Central memory CD8-positive, alpha-beta T cell (primary cell): ENCODE data around the gene CMTM7.

Experiments
- ATAC-seq: fragments of 150-1000 bp; cut with Tn5 transposase; replicated peaks from 2 replicates; pipeline ENCODE4 v1.10.0; 2022; ENCODE audit warnings: mild to moderate bottlenecking, moderate FRiP score, moderate number of reproducible peaks; ENCODE audit not compliant: poor library complexity, severe bottlenecking; ENCODE audit errors: extremely low read depth
- DNase-seq, 2 donors: peaks; one replicate each; pipeline ENCODE4 v3.0.0; 2021; ENCODE audit warnings: low spot score in 2 of 2
- H3K27ac Mint-ChIP-seq: one replicate; pipeline ENCODE4 v1.8.0; 2022; ENCODE audit warnings: low read depth, mild to moderate bottlenecking, moderate library complexity, mixed read lengths
- H3K27me3 Mint-ChIP-seq: one replicate; pipeline ENCODE4 v1.8.0; 2022; ENCODE audit warnings: mixed read lengths
- H3K36me3 Mint-ChIP-seq: one replicate; pipeline ENCODE4 v1.8.0; 2022; ENCODE audit warnings: mild to moderate bottlenecking, moderate library complexity, mixed read lengths; ENCODE audit not compliant: insufficient read depth
- H3K4me1 Mint-ChIP-seq: one replicate; pipeline ENCODE4 v1.8.0; 2022; ENCODE audit warnings: mixed read lengths
- H3K4me3 Mint-ChIP-seq: one replicate; pipeline ENCODE4 v1.8.0; 2022; ENCODE audit warnings: mild to moderate bottlenecking, moderate library complexity, mixed read lengths
- H3K9me3 Mint-ChIP-seq: one replicate; pipeline ENCODE4 v1.8.0; 2022; ENCODE audit warnings: mixed read lengths

The CMTM7 gene

DNA sequence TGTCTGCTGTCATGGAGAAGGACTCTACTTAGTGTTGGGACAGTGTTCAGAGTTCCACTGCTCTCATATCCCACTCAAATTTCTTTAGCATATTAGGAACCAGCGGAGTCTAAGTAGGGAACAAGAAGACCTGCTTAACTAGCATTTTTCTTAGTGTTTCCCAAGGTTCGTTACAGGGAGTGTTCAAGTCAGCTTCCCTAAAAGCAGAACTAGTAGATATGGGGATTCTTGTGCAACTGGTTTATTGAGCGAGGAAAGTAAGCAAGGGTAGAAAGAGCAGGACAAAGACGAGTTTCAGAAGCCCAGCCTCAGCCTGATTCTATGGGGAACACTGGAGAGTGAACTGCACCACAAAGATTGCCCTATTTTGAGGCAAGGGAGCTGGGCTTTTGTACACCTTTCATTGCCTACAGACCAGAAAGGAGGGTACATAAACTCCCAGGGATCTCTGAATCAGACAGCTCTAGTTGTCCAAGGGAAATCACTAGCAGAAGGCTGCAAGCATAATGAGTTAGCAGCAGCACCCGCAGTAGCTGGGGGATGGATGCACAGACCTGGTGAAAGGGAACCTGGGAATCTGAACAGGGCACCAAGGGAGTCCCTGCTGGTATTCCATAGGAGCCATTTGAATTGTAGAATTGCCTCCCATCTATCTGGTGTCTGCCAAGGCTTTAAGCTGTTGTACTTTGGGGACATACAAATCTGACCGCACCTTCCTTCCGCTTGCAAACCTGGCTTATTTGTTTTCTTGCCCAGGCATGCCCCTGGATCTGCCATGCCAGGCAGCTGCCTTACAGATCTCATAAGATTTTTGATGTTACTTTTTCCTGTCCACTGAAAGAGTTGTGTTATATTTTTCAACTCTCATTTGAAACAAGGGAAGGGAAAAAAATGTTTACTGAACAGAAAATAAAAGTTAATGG lies 15.1 kb downstream of the CMTM7 start:
- H3K9me3 Mint-ChIP-seq, result no peaks in the 10 kb centered on the region
- peaks cover 75% of the 10 kb centered on the region for H3K4me1 Mint-ChIP-seq
- no peak overlapping the region for H3K27ac Mint-ChIP-seq
- no peak overlapping the region for H3K4me3 Mint-ChIP-seq
- no peaks in the 10 kb centered on the region for H3K27me3 Mint-ChIP-seq
- peaks cover 13% of the 10 kb centered on the region for H3K36me3 Mint-ChIP-seq
- ATAC-seq (no peak), DNase-seq (no peak)

- peaks cover 65% of the 10 kb centered on the region for H3K4me1 Mint-ChIP-seq
- H3K4me3 Mint-ChIP-seq, result no peak overlapping the region
- ATAC-seq (no peak), DNase-seq (no peak)
- H3K36me3 Mint-ChIP-seq, result peaks cover 6% of the 10 kb centered on the region
- H3K27ac Mint-ChIP-seq, result peak overlapping the region; percentile 61
- H3K27me3 Mint-ChIP-seq, result no peaks in the 10 kb centered on the region
- no peaks in the 10 kb centered on the region for H3K9me3 Mint-ChIP-seq
Observed at GRCh38 chr3:32410367-32411246, 19.0 kb downstream of the CMTM7 start.

GRCh38 chr3:32411442-32411841 lies 19.8 kb downstream of the CMTM7 start:
- no peaks in the 10 kb centered on the region for H3K9me3 Mint-ChIP-seq
- H3K4me1 Mint-ChIP-seq, result peaks cover 63% of the 10 kb centered on the region
- ATAC-seq (no peak), DNase-seq (no peak)
- H3K27me3 Mint-ChIP-seq, result no peaks in the 10 kb centered on the region
- no peak overlapping the region for H3K27ac Mint-ChIP-seq
- H3K36me3 Mint-ChIP-seq, result peaks cover 6% of the 10 kb centered on the region
- no peak overlapping the region for H3K4me3 Mint-ChIP-seq

GRCh38 chr3:32412887-32413286 lies 21.2 kb downstream of the CMTM7 start:
- no peaks in the 10 kb centered on the region for H3K9me3 Mint-ChIP-seq
- DNase-seq, result no peak
- no peak for ATAC-seq
- no peaks in the 10 kb centered on the region for H3K27me3 Mint-ChIP-seq
- no peak overlapping the region for H3K27ac Mint-ChIP-seq
- no peak overlapping the region for H3K4me3 Mint-ChIP-seq
- peaks cover 55% of the 10 kb centered on the region for H3K4me1 Mint-ChIP-seq
- H3K36me3 Mint-ChIP-seq, result peaks cover 3% of the 10 kb centered on the region

GRCh38 chr3:32413845-32414521 lies 22.3 kb downstream of the CMTM7 start:
- Mint-ChIP-seq H3K4me1 (peaks cover 58% of the 10 kb centered on the region), H3K27ac (peak overlapping the region; percentile 66), H3K9me3 (no peaks in the 10 kb centered on the region), H3K4me3 (peak overlapping the region; percentile 62), H3K27me3 (no peaks in the 10 kb centered on the region), H3K36me3 (peaks cover 5% of the 10 kb centered on the region)
- ATAC-seq, result peak; percentile 50
- DNase-seq, result no peak

- Mint-ChIP-seq H3K27me3 (no peaks in the 10 kb centered on the region), H3K9me3 (no peaks in the 10 kb centered on the region), H3K27ac (peak overlapping the region; percentile 66), H3K36me3 (peaks cover 5% of the 10 kb centered on the region), H3K4me3 (peak overlapping the region; percentile 62), H3K4me1 (peaks cover 61% of the 10 kb centered on the region)
- peak; percentile 96 for ATAC-seq
- no peak for DNase-seq
Observed at GRCh38 chr3:32414522-32415202, 23.0 kb downstream of the CMTM7 start.

- Mint-ChIP-seq H3K9me3 (no peaks in the 10 kb centered on the region), H3K4me3 (peak overlapping the region; percentile 54), H3K4me1 (peaks cover 86% of the 10 kb centered on the region), H3K36me3 (peaks cover 7% of the 10 kb centered on the region), H3K27me3 (no peaks in the 10 kb centered on the region), H3K27ac (peak overlapping the region; percentile 96)
- DNase-seq (no peak), ATAC-seq (no peak)
Observed at GRCh38 chr3:32419742-32420125, 28.1 kb downstream of the CMTM7 start.

DNA sequence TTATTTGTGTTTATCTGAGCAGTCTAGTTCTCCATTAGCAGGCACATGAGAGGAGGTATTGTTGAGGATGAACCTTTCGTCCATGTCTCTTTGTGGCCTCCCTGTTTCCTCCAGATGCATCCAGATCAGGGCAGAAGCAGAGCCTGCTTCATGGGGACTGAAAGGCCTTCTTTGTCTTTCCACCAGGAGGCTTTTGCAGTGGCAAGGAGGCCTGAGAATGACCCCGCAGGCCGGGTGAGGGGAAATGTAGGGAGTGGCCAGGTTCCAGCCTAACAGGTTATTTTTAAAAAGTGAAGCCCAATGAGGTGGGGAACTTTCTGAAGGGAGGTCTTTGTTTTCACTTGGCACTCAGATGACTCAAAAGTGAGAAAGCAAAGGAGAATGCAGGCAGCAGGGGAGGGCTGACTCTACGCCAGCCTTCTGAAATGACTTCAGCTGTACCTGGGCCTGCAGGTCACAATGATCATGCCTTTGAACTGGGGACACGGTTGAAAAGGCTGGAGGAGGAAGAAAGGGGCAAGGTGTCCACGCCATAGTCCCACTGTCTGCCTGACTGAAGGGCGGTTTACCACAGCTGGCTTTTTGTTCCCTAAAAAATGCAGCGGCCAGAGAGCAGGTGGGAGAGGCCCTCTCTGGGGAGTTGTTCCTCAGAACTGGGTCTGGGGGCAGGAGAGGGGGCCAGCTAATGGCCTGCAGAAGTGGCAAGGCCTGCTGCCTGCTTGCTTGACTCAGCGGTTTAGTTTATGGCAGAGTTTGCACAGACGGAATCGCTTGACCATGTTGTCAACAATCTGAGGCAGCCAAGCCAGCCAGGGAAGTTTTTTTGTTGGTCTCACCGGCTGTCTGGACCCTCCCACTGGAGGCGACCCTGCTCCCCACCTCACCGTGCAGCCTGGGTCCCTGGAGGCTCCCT lies 28.7 kb downstream of the CMTM7 start:
- H3K27ac Mint-ChIP-seq, result peak overlapping the region; percentile 96
- ATAC-seq, result no peak
- H3K4me1 Mint-ChIP-seq, result peaks cover 85% of the 10 kb centered on the region
- no peak for DNase-seq
- H3K9me3 Mint-ChIP-seq, result no peaks in the 10 kb centered on the region
- peak overlapping the region; percentile 54 for H3K4me3 Mint-ChIP-seq
- peaks cover 7% of the 10 kb centered on the region for H3K36me3 Mint-ChIP-seq
- H3K27me3 Mint-ChIP-seq, result no peaks in the 10 kb centered on the region

DNA sequence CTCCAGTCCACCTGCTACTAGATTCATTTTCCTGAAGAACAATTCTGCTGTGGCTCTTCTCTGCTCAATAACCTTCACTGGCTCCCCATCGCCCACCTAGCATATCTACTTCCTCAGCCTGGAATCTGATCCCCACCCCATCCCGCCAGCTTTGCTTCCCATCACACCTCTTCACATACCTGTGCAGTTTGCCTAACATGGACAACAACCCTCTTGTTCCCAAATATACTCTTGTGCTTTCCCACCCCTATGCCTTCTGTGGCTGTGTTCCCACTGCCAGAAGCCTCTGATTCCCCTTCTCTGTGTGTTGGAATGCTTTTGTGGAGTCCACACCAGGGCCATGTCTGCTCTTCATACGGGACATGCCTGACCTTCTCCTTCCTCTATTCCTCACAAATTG lies 29.5 kb downstream of the CMTM7 start:
- Mint-ChIP-seq H3K9me3 (no peaks in the 10 kb centered on the region), H3K4me1 (peaks cover 80% of the 10 kb centered on the region), H3K4me3 (peak overlapping the region; percentile 54), H3K36me3 (peaks cover 7% of the 10 kb centered on the region), H3K27ac (peak overlapping the region; percentile 96), H3K27me3 (no peaks in the 10 kb centered on the region)
- ATAC-seq (no peak), DNase-seq (no peak)

DNA sequence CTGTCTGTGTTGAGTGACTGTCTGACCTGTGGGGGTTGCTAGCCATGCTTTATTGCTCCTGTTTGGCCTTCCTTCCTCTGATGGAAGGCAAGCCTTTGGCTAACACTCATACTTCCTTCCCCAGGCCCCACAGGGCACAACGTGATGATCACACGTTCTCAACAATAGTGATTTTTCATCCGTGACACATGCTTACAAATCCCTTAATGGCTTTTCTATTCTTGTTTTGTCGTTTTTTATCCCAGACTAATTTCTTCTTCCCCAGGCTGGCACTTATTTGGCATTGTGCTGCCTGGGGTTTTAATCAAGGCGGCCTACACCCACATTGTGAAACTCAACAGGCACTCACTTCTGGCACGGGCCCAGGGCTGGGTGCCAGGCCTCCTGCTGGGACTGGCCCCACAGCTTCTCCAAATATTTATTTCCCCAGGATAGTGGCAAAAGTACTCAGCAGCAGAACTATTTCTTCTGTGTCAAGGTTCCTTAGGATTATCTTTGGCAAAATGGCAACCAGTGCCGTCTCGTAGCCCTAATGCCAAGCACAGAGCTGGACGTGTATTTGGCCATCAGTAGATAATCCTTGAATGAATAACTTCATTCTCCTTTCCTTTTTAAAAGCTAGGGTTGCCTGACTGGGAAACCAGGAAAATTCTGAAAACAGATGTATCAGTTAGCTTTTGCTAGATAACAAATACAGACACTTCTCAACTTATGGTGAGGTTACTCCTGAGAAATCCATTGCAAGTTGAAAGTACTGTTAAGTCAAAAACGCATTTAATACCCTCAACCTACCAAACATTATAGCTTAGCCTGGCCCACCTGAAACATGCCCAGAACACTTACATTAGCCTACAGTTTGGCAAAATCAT lies 30.6 kb downstream of the CMTM7 start:
- no peak for DNase-seq
- H3K27me3 Mint-ChIP-seq, result no peaks in the 10 kb centered on the region
- peak overlapping the region; percentile 54 for H3K4me3 Mint-ChIP-seq
- peak overlapping the region; percentile 96 for H3K27ac Mint-ChIP-seq
- H3K4me1 Mint-ChIP-seq, result peaks cover 80% of the 10 kb centered on the region
- peaks cover 7% of the 10 kb centered on the region for H3K36me3 Mint-ChIP-seq
- no peaks in the 10 kb centered on the region for H3K9me3 Mint-ChIP-seq
- ATAC-seq, result no peak
